DMS114 treated with DMSO at 0.1 percent for 48 hours (cell line): ENCODE data around the gene CRACDL.

ENCODE experiments used
- DNase-seq: peaks from one replicate; lab custom pipeline; 2025; ENCODE audit not compliant: unreplicated experiment; lab: John Stamatoyannopoulos, UW

Gene CRACDL

DNA sequence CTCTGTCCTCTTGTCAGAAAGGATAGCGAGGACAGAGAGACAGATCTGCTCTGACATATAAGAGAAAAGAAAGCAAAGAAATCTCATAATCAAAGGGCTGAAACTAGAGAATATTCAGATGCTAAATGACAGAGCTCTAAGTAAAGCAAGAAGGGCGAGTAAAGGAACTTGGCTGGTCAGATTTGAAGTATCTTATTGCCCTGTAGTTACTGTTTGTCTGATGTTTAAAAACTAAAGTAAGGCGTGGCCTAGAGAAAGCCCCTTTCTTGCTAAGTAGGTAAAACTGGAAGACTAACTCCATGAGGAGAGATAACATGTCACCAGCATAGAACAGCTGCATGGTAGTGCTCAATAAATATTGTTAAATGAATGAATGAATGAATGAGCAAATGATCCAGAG lies 70.0 kb downstream of the CRACDL start:
- no peak for DNase-seq

DNA sequence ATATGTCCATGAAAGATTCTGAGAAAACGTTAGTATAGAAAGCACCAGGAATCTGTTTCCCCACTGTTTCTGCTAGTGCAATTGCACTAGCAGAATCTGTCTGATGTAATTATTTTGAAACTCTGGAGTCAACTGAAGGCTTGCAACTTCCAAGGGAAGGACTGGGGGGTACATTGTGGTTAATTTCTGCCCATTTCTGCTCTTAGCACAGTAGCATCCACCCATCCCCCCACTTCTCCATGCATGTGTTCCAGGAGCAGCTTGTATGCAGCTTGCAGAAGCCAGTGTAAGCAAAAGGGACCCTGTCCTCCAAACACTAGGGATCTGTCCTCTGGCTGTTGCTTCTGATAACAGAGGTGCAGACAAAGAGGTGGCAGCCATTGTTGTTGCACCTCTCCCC lies 74.4 kb downstream of the CRACDL start:
- no peak for DNase-seq

DNA sequence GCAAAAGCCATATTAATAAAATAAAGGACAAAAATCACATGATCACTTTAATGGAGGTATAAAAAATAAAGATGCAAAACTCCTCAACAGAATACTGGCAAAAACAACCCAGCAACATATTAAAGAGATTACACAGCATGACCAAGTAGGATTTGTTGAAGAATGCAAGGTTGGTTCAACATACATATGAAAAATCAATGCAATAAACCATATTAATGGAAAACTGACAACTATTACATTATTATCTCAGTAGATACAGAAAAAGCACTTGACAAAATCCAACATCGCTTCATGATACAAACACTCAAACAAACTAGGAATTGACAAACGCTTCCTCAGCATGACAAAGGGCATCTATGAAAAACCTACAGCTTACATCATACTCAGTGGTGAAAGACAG lies 76.7 kb downstream of the CRACDL start:
- DNase-seq = no peak

DNA sequence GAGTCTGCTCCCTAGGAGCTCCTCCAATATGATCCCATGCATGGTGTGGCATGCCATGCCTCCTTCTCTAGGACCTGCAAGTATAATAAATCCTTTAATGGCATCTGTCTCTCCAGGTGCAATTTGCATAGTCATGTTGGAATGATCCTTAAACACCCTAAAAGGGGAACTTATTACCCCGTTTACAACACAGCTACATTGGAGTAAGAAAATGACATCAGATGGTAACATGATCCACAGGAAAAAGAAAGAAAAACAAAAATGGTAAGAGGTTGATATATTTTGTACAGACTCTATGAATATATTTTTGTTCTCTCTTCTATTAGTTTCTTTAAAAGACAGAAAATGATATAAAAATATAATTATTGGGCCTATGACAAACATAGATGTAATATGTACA lies 79.0 kb downstream of the CRACDL start:
- DNase-seq = no peak

DNA sequence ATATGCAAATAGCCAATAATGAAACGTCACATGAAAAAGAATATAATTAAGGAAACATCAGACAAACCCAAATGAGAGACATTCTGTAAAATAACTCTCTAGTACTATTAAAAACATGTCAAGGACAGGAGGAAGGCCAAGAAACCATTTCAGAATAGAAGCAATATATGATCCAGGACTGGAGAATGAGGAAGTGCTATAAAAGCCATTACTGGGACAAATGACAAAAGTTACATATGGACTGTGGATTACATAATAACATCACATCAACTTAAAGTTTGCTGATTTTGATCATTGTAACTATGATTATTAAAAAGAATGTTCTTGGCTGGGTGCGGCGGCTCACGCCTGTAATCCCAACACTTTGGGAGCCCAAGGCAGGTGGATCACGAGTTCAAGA lies 81.3 kb downstream of the CRACDL start:
- no peak for DNase-seq

DNA sequence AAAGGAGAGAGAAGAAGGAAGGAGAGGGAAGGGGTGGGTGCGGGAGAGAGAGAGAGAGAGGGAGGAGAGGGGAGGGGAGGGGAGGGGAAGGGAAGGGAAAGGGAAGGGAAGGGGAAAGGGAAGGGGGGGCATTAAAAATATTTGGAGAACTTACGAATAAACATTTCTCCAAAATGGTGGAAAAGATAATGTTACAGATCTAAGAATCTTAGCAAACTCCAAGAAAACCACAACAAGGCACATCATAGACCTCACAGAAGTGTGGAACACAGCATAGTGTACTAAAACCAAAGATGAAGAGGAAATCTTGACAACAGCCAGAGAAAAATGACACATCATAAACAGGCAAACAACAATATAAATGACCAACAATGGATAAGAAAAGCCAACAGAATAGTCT lies 83.1 kb downstream of the CRACDL start:
- no peak for DNase-seq

DNA sequence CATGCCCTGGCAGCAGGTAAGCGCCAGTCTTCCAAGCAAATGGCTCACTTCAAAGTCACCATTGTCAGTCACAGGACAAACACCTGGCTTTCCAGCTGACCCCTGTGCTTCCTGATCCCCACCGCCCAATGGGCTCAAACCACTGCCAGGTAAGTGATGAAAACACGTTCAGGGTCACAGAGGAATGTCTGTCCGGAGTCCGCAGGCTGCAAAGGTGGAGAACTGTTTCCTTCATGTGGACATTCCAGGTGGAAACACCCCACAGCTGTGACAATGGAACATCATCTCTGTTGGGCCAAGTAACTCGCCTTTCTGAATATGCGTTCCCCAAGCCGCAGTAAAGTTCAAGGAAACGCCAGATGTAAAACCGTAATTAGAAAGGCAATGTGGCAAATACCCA lies 86.0 kb downstream of the CRACDL start:
- no peak for DNase-seq

DNA sequence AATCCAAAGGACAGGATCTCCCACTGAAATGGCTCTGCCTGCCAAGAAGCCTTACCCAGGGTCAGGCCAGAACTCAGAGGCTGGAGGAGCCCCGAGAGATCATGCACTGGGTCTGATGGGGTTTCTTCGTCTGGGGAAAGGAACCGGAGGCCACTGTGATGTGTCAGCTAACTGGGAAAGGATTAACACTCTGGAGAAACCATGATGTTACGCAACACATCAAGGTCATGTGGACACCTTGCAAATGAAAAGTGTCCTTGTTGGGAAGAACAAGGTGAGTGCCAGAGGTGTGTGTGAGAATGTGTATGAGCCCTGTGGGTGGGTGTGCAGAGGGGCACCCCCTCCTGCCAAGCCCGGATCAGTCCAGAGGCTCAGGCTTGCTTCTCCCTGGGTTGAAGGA lies 86.9 kb downstream of the CRACDL start:
- DNase-seq = no peak

DNA sequence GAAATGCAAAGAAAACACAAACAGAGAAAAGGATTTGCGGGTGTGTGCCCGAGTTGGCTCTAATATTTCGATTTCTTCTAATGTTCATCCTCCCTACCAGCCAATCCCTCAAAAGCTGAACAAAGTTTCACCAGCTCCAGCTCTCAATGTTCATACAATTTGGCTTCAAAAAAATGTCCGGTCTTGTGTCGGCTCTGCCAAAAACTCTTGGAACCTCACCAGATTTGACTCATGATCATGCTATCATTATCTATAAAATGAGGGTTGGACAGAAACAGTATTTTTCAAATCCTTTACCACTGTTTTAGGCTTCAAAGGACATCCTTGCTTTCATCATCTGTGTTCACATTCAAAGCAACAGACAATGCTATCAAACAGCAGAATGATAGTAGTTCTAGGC lies 88.2 kb downstream of the CRACDL start:
- DNase-seq = no peak

DNA sequence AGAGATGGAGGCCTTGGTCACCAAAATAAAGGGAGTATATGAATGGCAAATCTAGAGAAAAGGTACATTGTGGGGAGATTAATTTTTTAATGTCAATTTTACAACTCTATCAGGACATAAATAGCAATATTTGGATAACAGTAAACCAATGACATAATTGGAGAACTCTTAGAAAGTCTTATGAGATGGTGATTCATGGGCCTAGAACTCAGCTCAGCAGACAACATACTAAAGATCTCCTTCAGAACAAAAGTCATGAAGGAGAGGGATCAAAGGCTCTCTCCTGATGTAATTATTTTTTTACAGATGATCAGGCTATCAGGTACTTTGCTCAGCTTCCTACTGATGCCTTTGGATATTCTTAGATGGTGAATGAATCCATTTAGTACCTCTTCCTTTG lies 90.0 kb downstream of the CRACDL start:
- DNase-seq = no peak

DNA sequence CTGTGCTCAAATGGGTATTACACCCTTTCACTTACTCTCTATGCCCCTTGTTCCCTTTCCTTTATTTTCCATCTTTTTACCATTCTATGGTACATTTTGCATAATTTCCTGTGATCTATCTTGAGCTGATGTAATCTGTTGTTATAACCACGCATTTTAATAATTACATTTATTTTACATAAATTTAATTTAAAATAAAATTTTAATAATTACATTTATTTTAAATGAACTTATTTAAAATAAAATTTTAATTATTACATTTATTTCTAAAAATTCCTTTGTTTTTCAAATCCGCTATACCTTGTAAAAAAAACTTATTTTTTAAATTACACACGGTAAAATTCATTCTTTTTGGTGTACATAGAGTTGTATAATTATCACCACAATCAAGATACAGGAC lies 93.9 kb downstream of the CRACDL start:
- DNase-seq = no peak

DNA sequence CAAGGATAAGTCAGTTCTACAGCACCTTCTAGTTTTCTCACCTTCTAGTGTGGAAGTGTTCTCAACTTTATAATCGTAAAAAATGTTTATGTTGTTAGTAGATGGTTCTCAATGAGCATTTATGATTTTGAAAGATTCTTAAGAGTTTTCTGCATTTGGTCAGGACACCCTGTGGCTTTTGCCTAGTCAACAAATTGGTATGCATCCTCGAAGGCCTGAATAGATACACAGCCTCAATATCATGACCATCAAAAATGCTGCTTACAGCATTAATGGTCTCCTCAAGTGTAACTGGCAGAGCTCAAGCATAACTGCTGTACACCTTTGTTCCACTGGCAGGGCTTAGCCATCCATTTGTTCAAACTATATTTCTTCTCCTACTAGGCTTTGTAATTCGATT lies 96.7 kb downstream of the CRACDL start:
- no peak for DNase-seq

DNA sequence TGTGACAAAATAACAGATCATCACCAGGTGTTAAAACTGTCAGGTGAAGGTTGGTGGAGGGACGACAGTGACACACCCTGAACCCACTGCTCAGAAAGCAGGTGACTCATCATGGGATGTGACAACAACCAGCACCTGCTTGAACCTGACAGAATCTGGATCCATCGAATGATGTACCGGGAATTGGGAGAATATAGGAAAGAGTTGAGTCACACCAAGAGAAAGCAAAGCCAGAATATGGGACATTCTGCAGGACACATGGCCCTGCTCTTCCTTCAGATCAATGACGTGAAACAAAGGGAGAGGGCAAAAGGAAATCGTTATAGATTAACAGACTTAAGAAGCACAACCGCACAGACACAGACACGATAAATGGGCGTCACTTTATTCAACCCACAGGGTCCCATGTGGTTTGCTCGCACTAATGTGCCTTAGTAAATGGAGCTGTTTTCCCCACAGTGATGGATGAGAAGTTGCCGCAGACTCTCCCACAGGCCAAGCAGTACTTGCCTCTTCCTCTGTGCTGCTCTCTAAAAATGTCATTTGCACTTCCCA lies 100.1 kb downstream of the CRACDL start:
- DNase-seq = no peak

DNA sequence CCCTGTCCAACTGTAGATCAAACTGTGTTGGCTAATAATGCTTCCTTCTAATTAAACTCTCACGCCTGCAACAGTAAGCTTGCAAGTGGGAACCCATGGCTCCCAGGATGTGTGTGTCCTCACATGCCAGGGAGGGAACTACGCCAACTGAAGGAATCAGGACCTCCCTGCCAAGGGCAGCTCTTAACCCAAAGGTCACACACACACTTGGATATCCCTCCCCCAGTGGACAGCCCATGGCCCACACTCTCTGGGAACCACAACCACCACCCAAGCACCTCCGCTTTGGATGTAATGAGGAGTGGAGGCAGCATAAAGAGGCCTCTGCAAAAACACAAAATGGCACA lies 102.1 kb downstream of the CRACDL start:
- no peak for DNase-seq

DNA sequence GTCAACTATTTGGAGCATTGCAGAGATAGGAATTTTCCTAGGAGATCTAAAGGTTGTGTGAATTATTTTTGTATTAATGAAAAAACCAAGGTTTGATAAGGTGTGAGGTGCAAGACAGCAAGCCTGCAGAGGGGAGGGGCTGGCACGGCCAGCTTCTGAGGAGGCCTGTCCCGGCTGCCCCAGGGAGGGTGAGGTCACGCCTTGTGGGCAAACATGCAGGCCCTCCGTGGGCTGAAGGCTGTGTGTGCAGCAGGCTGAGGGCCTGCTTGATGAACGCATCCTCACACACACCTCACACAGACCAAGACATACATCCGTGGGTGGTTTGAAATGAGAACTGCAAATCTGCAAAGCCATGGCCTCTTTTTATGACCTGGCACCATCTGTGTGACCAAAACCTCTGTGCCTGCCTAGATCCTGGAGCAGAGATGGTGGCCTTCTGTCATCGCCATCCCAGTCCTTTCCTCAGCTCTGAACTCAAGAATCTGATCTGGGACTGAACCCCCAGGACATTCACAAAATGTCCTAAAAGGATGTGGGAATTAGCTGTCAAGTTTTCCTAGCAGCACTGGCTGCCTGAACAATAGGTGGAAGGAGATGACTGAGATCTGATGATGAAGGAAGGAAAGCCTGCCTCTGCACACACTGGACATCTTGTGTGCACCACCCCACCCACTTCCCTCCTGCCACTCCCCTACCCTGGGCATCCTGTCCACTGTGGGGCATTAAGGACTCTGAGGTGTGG lies 102.7 kb downstream of the CRACDL start:
- no peak for DNase-seq

DNA sequence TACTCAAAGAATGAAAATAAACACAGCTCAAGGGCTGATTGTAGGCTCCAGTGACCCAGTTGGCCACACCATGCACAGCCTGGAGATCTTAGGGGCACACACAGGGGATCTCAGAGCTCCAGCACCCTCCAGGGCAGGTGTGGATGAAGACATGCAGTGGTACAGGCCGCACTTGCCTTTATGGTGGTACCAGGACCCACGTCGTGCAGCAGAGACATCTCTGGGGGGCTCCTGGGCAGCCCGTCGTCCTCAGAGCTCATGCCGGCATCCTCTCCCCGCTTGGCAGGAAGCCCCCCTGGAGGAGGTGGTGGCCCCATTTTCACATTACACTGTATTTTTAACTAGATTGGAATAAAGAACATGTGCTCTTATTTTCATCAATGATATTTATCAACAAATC lies 103.9 kb downstream of the CRACDL start:
- DNase-seq = no peak

DNA sequence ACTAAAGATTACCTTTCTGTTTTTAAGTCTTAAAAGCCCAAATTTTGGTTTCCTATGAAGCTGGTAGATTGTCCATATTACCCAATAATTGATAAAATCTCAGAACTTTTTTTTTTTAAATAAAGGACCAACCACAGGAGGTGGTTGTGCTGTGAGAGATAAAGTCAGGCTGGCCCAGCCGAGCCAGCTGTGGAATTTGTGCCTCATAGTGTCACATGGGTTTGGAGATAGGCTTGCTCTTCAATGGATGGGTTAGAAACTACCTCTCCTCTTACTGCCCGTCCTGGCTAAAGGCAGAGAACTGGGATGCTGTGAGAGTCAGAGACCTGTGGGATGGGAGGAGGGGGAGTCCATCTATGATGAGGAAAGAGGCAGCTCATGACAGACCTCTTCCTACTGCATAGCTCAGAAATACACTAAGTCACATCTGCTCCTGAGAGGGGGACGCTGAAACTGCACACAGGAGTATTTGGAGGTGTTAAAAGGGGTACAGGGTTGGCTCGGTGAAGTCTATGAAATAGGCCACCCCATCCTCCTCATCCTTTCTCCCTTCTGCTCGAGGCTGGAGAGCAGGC lies 105.4 kb downstream of the CRACDL start:
- no peak for DNase-seq

DNA sequence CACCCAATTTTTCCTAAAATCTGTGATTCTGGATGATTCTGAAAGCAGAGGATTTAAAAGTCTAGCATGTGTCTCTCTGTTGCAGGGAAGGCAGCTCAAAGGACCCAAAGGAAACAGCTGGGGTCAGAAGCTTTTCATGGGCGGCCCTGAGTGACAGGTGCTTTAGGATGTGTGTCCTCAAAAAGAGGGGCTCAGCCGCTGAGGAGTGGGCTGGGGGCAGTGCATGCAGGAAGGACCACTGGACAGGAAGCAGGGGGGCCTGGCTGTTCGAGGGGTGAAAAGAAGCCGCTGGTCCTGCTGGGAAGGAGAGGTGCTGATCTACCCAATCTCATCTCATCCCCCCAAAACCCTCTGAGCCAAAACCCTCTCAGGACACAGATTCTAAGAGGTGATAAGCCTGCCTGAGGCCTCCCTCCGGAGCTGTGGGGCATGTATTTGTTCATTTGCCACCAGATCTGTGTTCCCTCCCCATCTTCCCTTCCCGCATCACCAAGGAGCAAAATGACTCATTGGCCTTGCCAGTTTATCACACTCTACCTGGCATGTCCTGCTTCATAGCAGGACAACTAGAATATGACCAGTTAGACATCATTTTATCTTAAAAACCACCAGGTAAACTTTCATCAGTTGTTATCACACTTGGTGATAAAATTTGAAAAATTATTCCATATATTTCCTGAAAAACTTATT lies 106.3 kb downstream of the CRACDL start:
- DNase-seq = no peak

DNA sequence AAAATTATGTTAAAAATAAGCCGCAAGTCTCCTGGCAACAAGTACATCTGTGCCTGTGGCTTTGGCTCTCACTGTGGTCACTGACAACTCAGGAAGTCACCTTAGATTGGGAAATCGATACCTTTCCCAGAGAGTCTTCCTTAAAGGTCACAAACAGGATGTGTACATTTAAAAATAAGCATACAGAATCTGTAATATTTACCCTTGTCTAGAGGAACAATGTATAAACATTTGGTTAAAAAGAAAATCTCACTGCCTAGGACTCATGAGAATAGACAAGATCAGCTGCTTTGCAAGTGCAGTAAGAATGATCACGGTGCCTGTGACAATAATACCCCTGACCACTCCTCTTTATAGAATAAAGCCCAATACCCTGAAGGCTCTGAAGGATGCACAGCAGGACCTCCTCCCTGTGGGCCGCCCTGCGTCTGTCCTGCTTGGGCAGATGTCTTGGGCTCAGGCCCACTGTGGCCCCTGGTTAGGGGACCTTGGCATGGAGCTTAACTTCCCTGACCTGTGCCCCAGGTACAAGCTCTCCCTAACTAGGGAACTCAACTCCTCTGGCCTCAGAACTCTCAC lies 107.1 kb downstream of the CRACDL start:
- DNase-seq = no peak

DNA sequence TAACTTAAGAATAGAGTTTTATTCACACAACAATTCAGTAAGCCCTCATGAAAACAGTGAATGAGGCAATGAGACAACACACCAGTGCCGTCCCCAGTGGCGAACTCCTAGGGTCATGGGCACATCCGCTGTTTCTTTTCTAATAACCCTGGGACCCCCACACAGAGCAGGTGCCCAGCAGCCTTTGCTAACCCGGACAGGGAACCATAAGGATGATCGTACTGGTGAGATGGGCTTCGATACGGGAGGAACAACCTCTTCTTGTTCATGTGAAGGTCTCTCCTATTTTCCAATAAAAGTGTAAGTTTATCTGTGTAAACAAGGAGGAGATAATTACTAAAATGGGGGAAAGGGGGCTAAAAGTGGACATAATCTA lies 107.7 kb downstream of the CRACDL start:
- DNase-seq = no peak

DNA sequence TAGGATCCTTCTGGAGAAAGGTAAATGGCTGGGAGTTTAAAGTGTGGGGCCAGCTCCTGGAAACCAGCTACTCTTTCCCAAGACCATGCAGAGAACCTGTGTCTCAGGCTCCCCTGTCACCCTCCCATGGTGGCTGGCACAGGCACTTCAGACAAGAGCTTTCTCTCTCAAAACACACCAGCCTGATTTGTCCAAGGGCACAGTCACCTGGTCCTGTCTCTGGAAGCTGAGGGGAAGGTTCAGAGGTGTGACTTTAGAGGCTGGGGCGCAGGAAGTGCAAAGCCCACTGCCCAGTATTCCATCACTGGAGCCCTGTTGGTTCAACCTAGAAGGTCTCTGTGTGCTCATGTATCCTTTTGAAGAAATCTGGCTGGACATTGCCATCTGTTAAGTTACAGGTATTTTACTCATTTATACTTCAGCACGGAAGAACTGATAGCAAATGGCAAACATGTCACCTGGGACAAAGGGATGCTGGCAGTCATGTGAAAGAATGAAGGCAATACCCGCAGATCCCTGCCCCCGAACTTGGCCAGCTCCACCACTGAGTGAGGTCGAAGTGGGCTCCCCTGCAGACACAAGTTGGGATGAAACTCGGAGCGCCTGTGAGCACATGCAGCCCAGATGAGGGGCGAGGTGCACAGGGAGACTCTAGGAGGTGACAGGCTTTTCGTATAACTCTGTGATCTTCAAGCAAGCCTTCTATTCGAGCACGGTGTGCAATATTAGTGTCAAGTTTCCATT lies 108.2 kb downstream of the CRACDL start:
- no peak for DNase-seq
